AG04449 (cell line): ENCODE results near the gene COG3.

ENCODE experiments used
- CTCF ChIA-PET: fragments of 350-600 bp; formaldehyde crosslinking; extraction: SDS; loops from one replicate; lab custom pipeline; 2021; ENCODE audit warnings: antibody characterized with exemption; lab: Yijun Ruan, JAX
- POLR2A ChIA-PET: fragments of 400-600, 350-600 bp; formaldehyde crosslinking; extraction: SDS; loops from one replicate; lab custom pipeline; 2020; ENCODE audit warnings: antibody characterized with exemption, inconsistent platforms; lab: Yijun Ruan, JAX
- DNase-seq: peaks from one replicate; pipeline ENCODE4 v3.0.0-alpha.2; 2010; ENCODE audit warnings: low read depth, low spot score
- H3K4me3 ChIP-seq: 2 replicates; pipeline ENCODE4 v1.5.1; 2011; ENCODE audit warnings: low read depth, mild to moderate bottlenecking, control low read depth, low read length
- CTCF ChIP-seq: IDR thresholded peaks from one replicate; pipeline ENCODE4 v1.5.1; 2011; ENCODE audit warnings: mild to moderate bottlenecking, moderate library complexity, low read length, control low read depth, inconsistent platforms; ENCODE audit not compliant: insufficient read depth; ENCODE audit errors: missing control alignments

COG3 gene

GRCh38 chr13:45540864-45541263, 76.1 kb downstream of the COG3 start:
- TF ChIP-seq CTCF, result no peak
- H3K4me3 ChIP-seq, result no peak overlapping the region
- no peak for DNase-seq
- ChIA-PET POLR2A (no interaction called here), CTCF (interaction anchor here (1.0 kb wide), 1 partner anchor 29 kb away, joined by 3 read pairs; no protein-coding TSS in a partner anchor)

GRCh38 chr13:45541806-45542205, 77.1 kb downstream of the COG3 start:
- CTCF ChIA-PET, result no interaction called here

GRCh38 chr13:45542391-45542790, 77.7 kb downstream of the COG3 start:
- ChIA-PET POLR2A (no interaction called here), CTCF (no interaction called here)
- no peak overlapping the region for H3K4me3 ChIP-seq
- DNase-seq, result no peak
- no peak for TF ChIP-seq CTCF

More at GRCh38 chr13:45541806-45542205, 77.1 kb downstream of the COG3 start:
- no peak for TF ChIP-seq CTCF
- POLR2A ChIA-PET, result no interaction called here
- DNase-seq, result no peak
- H3K4me3 ChIP-seq, result no peak overlapping the region

- TF ChIP-seq CTCF, result no peak
- no peak for DNase-seq
- no peak overlapping the region for H3K4me3 ChIP-seq
- CTCF ChIA-PET, result no interaction called here
- POLR2A ChIA-PET, result no interaction called here
These were observed 78.1 kb downstream of the COG3 start for GRCh38 chr13:45542878-45543277.

- no peak overlapping the region for H3K4me3 ChIP-seq
- no peak for DNase-seq
- TF ChIP-seq CTCF, result no peak
- CTCF ChIA-PET, result no interaction called here
- POLR2A ChIA-PET, result no interaction called here
These were observed 79.8 kb downstream of the COG3 start for GRCh38 chr13:45544520-45544919.

- no peak overlapping the region for H3K4me3 ChIP-seq
- POLR2A ChIA-PET, result no interaction called here
- CTCF ChIA-PET, result no interaction called here
- no peak for DNase-seq
- TF ChIP-seq CTCF, result no peak
These were observed 81.1 kb downstream of the COG3 start for GRCh38 chr13:45545686-45546409.
